TTC549 (cell line): ENCODE data around the gene C2CD4B.

Experiments used
- FAIRE-seq: peaks from 2 replicates; lab custom pipeline; 2012; peaks lifted over from hg19 to GRCh38; lab: Jason Lieb, UNC

Gene C2CD4B

GRCh38 chr15:62118520-62119226, 46.4 kb downstream of the C2CD4B start:
- no peak for FAIRE-seq

- FAIRE-seq: no peak
These were observed 49.2 kb downstream of the C2CD4B start for GRCh38 chr15:62115847-62116246.
